ENCODE measurements around the gene THSD4.

- TF ChIP-seq EZH2 (IDR thresholded peaks at IDR 0.05) (no peak), POLR2AphosphoS5 (IDR thresholded peaks at IDR 0.05; ENCODE audit: borderline replicate concordance, low read depth, low read length) (no peak)
Observed at GRCh38 chr15:71654042-71654719, 538.9 kb downstream of the THSD4 start.

All from SK-N-MC (cell line).